K562 (cell line): ENCODE data around the gene SMARCA4. TPM values are rescaled to one million over a fixed set of nuclear protein-coding genes. Genes with fewer than 3 reads are reported as not detected.
A peak's percentile ranks its signal among the peaks of the same experiment; 100 is the strongest.

Experiments
- ARID1B ChIP-seq: fragments of 450-650 bp; IDR thresholded peaks from 2 replicates; pipeline ENCODE4 v1.6.1; 2016; ENCODE audit warnings: antibody characterized with exemption, mild to moderate bottlenecking, inconsistent platforms
- BRF1 ChIP-seq: IDR thresholded peaks from 3 replicates; pipeline ENCODE4 v1.6.1; 2011; ENCODE audit warnings: borderline replicate concordance, mild to moderate bottlenecking; ENCODE audit not compliant: insufficient read length; ENCODE audit errors: extremely low read depth
- GABPB1 ChIP-seq: sonication (generic); formaldehyde crosslinking; IDR thresholded peaks from 2 replicates; pipeline ENCODE4 v1.8.0; 2022; ENCODE audit warnings: mild to moderate bottlenecking, missing genetic modification reagents
- ILK ChIP-seq: fragments of 450-650 bp; IDR thresholded peaks from 2 replicates; pipeline ENCODE4 v1.6.1; 2016; ENCODE audit warnings: missing genetic modification characterization, low read depth, mild to moderate bottlenecking, missing compliant biosample characterization, moderate library complexity, borderline replicate concordance
- JUN ChIP-seq, 2 experiments: sonication (generic) in 1 of 2; formaldehyde crosslinking in 1 of 2; IDR thresholded peaks; 2 replicates each; pipeline versions ENCODE4 v1.6.1 to v1.8.0; 2012 to 2022; ENCODE audit warnings: borderline replicate concordance in 2 of 2, mild to moderate bottlenecking in 2 of 2, improper control_type of control experiment in 1 of 2, low read depth in 1 of 2, low read length in 1 of 2, missing genetic modification reagents in 1 of 2
- KDM2B ChIP-seq: fragments of 250-450 bp; sonication (Bioruptor Pico); IDR thresholded peaks from 2 replicates; pipeline ENCODE4 v1.8.0; 2021; ENCODE audit warnings: mild to moderate bottlenecking, moderate library complexity
- MAZ ChIP-seq, 2 experiments: fragments of 450-650 bp in 1 of 2; sonication (generic) in 1 of 2; formaldehyde crosslinking; IDR thresholded peaks in 1 of 2; conservative IDR thresholded peaks in 1 of 2; 2 replicates each; pipeline versions ENCODE4 v1.4.0 to v1.5.0; 2020; ENCODE audit warnings: mild to moderate bottlenecking in 1 of 2, missing genetic modification reagents in 1 of 2
- MTA2 ChIP-seq: fragments of 450-650 bp; IDR thresholded peaks from 2 replicates; pipeline ENCODE4 v1.6.1; 2016; ENCODE audit warnings: low read depth
- NBN ChIP-seq: fragments of 450-650 bp; IDR thresholded peaks from 2 replicates; pipeline ENCODE4 v1.6.1; 2016; ENCODE audit warnings: low read depth, mild to moderate bottlenecking
- POLR3A ChIP-seq: IDR thresholded peaks from 2 replicates; pipeline ENCODE4 v1.6.1; 2011; ENCODE audit warnings: borderline replicate concordance, mild to moderate bottlenecking, moderate library complexity; ENCODE audit not compliant: insufficient read length, insufficient read depth; ENCODE audit errors: extremely low read depth
- RB1 ChIP-seq: fragments of 450-650 bp; IDR thresholded peaks from 2 replicates; pipeline ENCODE4 v1.6.1; 2017; ENCODE audit warnings: low read depth, mild to moderate bottlenecking
- SIX5 ChIP-seq, 2 experiments: IDR thresholded peaks; 2 replicates each; pipeline ENCODE4 v1.6.1; 2011; ENCODE audit warnings: low read length in 2 of 2, borderline replicate concordance in 1 of 2, low read depth in 1 of 2, mild to moderate bottlenecking in 1 of 2, moderate library complexity in 1 of 2; ENCODE audit not compliant: insufficient read depth in 1 of 2
- SMAD4 ChIP-seq: fragments of 250-450 bp; sonication (Bioruptor Pico); conservative IDR thresholded peaks from 2 replicates; pipeline ENCODE4 v1.8.0; 2021; ENCODE audit warnings: inconsistent platforms, mild to moderate bottlenecking, moderate library complexity
- SMARCA5 ChIP-seq: fragments of 450-650 bp; IDR thresholded peaks from 2 replicates; pipeline ENCODE4 v1.6.1; 2016
- TCF3 ChIP-seq: sonication (generic); formaldehyde crosslinking; IDR thresholded peaks from 2 replicates; pipeline ENCODE4 v1.4.0; 2020; ENCODE audit warnings: mild to moderate bottlenecking, missing genetic modification reagents
- TOE1 ChIP-seq, 2 experiments: fragments of 450-650 bp in 1 of 2; sonication (generic) in 1 of 2; formaldehyde crosslinking in 1 of 2; IDR thresholded peaks; 2 replicates each; pipeline versions ENCODE4 v1.7.1 to v1.8.0; 2016 to 2022; ENCODE audit warnings: borderline replicate concordance in 2 of 2, mild to moderate bottlenecking in 2 of 2, antibody characterized with exemption in 1 of 2, inconsistent platforms in 1 of 2, low read depth in 1 of 2, missing genetic modification reagents in 1 of 2, moderate library complexity in 1 of 2
- ZC3H4 ChIP-seq: sonication (generic); formaldehyde crosslinking; IDR thresholded peaks from 2 replicates; pipeline ENCODE4 v1.9.0; 2021; ENCODE audit warnings: missing genetic modification reagents, borderline replicate concordance
- ZKSCAN1 ChIP-seq: fragments of 150-350 bp; IDR thresholded peaks from 2 replicates; pipeline ENCODE4 v1.6.1; 2016; ENCODE audit warnings: low read depth, low read length
- ZNF121 ChIP-seq: sonication (generic); formaldehyde crosslinking; conservative IDR thresholded peaks from 2 replicates; pipeline ENCODE4 v1.8.0; 2022; ENCODE audit warnings: missing genetic modification reagents
- ZNF695 ChIP-seq: fragments of 450-650 bp; formaldehyde crosslinking; IDR thresholded peaks from 2 replicates; pipeline ENCODE4 v1.4.0; 2020; ENCODE audit warnings: mild to moderate bottlenecking, moderate library complexity
- ZZZ3 ChIP-seq: fragments of 450-650 bp; IDR thresholded peaks from 2 replicates; pipeline ENCODE4 v1.6.1; 2016; ENCODE audit warnings: antibody characterized with exemption, mild to moderate bottlenecking, moderate library complexity
- polyA plus RNA-seq, 8 experiments: library from polyadenylated mRNA; depleted of rRNA in 4 of 8; stranded (reverse) in 5 of 8; unstranded in 3 of 8; fragments of >200 nt; fragmentation: Nextera tagmentation in 2 of 8; fragmentation: Illumina TruSeq in 1 of 8; extraction: Ambion mirVana in 2 of 8; extraction: Trizol in 1 of 8; gene quantifications; 2 replicates each; pipeline versions ENCODE4 v1.2.1 to v1.2.3, GENCODE V29; 2011 to 2014; ENCODE audit warnings: inconsistent platforms in 1 of 8, missing spikeins in 1 of 8
- total RNA-seq, 7 experiments: library from RNA; depleted of rRNA in 6 of 7; stranded (reverse); fragments of >200 nt in 6 of 7; fragmentation: Illumina TruSeq in 2 of 7; extraction: Trizol in 2 of 7; gene quantifications; 2 replicates each; pipeline versions ENCODE4 v1.2.1 to v1.2.3, GENCODE V29; 2011 to 2021; ENCODE audit warnings: low replicate concordance in 1 of 7
- TF ChIP-seq, protein P1 (sequence below): fragments of 450-650 bp; formaldehyde crosslinking; IDR thresholded peaks from 2 replicates; pipeline ENCODE4 v1.4.0; 2020; ENCODE audit warnings: mild to moderate bottlenecking, mixed read lengths
- TF ChIP-seq, protein P2 (sequence below): fragments of 450-650 bp; formaldehyde crosslinking; IDR thresholded peaks from 2 replicates; pipeline ENCODE4 v1.4.0; 2022; ENCODE audit warnings: missing genetic modification characterization
- TF ChIP-seq, protein P3 (sequence below), 2 experiments: fragments of 250-450 bp in 1 of 2; fragments of 450-650 bp in 1 of 2; sonication (Bioruptor Pico) in 1 of 2; IDR thresholded peaks; 2 replicates each; pipeline versions ENCODE4 v1.6.1 to v1.8.0; 2016 to 2021; ENCODE audit warnings: mild to moderate bottlenecking in 2 of 2, moderate library complexity in 2 of 2, missing compliant biosample characterization in 1 of 2, missing genetic modification characterization in 1 of 2

SMARCA4 gene
- total and polyA plus RNA-seq, 9 of the 15 experiments (the other 6 are each of a cell fraction or from before 2014, with no cell fraction given) = 19.3 to 207 (median 52.1) TPM

DNA sequence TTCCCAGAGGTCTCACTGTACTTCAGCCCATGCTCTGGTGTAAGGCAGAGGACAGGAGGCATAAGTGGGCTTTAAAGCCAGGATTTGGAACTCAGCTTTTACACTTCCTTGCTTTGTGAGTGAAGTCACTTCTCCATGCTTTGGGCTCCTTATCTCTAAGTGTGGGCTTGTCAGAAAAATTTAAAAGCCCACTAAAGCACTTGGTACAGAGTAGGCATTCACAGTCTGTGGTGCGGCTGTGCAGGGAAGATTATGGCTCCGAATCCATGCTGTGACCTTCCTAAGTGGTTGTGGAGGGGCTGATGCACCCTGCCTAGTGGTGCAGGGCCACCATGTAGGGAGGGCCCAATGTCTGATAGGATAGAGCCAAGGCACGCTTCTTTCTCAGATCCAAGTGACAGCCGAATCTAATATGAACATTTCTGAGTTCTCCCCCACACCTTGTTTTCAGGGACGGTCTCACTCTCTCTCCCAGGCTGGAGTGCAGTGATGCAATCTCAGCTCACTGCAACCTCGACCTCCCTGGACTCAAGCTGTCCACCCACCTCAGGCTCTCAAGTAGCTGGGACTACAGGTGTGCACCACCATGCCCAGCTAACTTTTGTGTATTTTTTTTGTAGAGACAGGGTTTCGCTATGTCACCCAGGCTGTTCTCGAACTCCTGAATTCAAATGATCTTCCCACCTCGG is 25.3 kb upstream of the SMARCA4 start (continued):
- TF ChIP-seq ZZZ3 (no peak), SIX5 (IDR thresholded peaks at IDR 0.05; ENCODE audit: borderline replicate concordance in 1 of 2, insufficient read depth in 1 of 2, low read depth in 1 of 2, low read length in 2 of 2) (no peak), ZNF695 (CRISPR knock-in tag) (no peak), TOE1 (IDR thresholded peaks at IDR 0.05; ENCODE audit: borderline replicate concordance) (no peak), TOE1 (CRISPR knock-in tag; IDR thresholded peaks at IDR 0.05; ENCODE audit: borderline replicate concordance, low read depth) (no peak), POLR3A (no peak), BRF1 (no peak), ARID1B (peak; percentile 75), TCF3 (CRISPR knock-in tag) (peak; percentile 81), ILK (tag) (no peak), ZC3H4 (no peak), GABPB1 (CRISPR knock-in tag) (no peak), MTA2 (0 out of 2 replicates have a peak, but pooled peaks have one; percentile 34), ZNF121 (CRISPR knock-in tag) (no peak), ZKSCAN1 (0 out of 2 replicates have a peak, but pooled peaks have one; percentile 52), KDM2B (CRISPR knock-in tag) (no peak), SMARCA5 (no peak), SMAD4 (CRISPR knock-in tag) (no peak), JUN (IDR thresholded peaks at IDR 0.05; ENCODE audit: borderline replicate concordance, low read depth, low read length) (no peak), JUN (CRISPR knock-in tag; IDR thresholded peaks at IDR 0.05; ENCODE audit: borderline replicate concordance) (no peak), MAZ (CRISPR knock-in tag; conservative IDR thresholded peaks at IDR 0.05 in 1 of 2, IDR thresholded peaks at IDR 0.05 in 1 of 2) (no peak), RB1 (no peak), NBN (no peak)
- TF ChIP-seq, protein P1, sequence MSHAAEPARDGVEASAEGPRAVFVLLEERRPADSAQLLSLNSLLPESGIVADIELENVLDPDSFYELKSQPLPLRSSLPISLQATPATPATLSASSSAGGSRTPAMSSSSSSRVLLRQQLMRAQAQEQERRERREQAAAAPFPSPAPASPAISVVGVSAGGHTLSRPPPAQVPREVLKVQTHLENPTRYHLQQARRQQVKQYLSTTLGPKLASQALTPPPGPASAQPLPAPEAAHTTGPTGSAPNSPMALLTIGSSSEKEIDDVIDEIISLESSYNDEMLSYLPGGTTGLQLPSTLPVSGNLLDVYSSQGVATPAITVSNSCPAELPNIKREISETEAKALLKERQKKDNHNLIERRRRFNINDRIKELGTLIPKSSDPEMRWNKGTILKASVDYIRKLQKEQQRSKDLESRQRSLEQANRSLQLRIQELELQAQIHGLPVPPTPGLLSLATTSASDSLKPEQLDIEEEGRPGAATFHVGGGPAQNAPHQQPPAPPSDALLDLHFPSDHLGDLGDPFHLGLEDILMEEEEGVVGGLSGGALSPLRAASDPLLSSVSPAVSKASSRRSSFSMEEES (CRISPR knock-in tag) = no peak
- TF ChIP-seq, protein P2, sequence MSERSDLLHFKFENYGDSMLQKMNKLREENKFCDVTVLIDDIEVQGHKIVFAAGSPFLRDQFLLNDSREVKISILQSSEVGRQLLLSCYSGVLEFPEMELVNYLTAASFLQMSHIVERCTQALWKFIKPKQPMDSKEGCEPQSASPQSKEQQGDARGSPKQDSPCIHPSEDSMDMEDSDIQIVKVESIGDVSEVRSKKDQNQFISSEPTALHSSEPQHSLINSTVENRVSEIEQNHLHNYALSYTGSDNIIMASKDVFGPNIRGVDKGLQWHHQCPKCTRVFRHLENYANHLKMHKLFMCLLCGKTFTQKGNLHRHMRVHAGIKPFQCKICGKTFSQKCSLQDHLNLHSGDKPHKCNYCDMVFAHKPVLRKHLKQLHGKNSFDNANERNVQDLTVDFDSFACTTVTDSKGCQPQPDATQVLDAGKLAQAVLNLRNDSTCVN (CRISPR knock-in tag) = no peak
- TF ChIP-seq, protein P3, sequence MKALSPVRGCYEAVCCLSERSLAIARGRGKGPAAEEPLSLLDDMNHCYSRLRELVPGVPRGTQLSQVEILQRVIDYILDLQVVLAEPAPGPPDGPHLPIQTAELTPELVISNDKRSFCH (CRISPR knock-in tag; IDR thresholded peaks at IDR 0.05) = no peak
- TF ChIP-seq, protein P3 (tag; IDR thresholded peaks at IDR 0.05) = no peak
